Breast epithelium (tissue), 3 donors: ENCODE results near the gene RHOT2.

ENCODE experiments used
- CTCF ChIP-seq, 3 donors: fragments of 450-650 bp; IDR thresholded peaks; one replicate each; pipeline ENCODE4 v1.5.1; 2016 to 2017; ENCODE audit warnings: antibody characterized with exemption in 3 of 3, mild to moderate bottlenecking in 3 of 3, moderate library complexity in 3 of 3
- POLR2AphosphoS5 ChIP-seq, 3 donors: sonication (generic); formaldehyde crosslinking; IDR thresholded peaks; one replicate each; pipeline ENCODE4 v1.6.1; 2017; ENCODE audit warnings: antibody characterized with exemption in 3 of 3

- TF ChIP-seq CTCF (IDR thresholded peaks at IDR 0.05) = no peak
- TF ChIP-seq POLR2AphosphoS5 (IDR thresholded peaks at IDR 0.05) = no peak
Observed at GRCh38 chr16:704047-704446, 36.1 kb downstream of the RHOT2 start.
